GM19351 (cell line): ENCODE results near the gene PAM.
"Not testable (repeated sequence)": the region's sequence is repeated elsewhere in the genome, so short reads cannot be mapped to it uniquely, and the experiment has no call there.

Source experiments
- ATAC-seq: cut with Tn5 transposase; IDR thresholded peaks from one replicate; pipeline ENCODE4 v1.9.1; 2021; ENCODE audit warnings: mild to moderate bottlenecking, moderate library complexity; ENCODE audit not compliant: unreplicated experiment

PAM gene

GRCh38 chr5:102891175-102891574 is 136.1 kb downstream of the PAM start:
- ATAC-seq, result no peak

GRCh38 chr5:102893942-102894341 is 138.8 kb downstream of the PAM start:
- no peak for ATAC-seq

GRCh38 chr5:102895234-102895633 is 140.1 kb downstream of the PAM start:
- no peak for ATAC-seq

- ATAC-seq, result no peak
Observed at GRCh38 chr5:102895976-102896375, 140.9 kb downstream of the PAM start.

GRCh38 chr5:102901424-102902134 is 146.5 kb downstream of the PAM start:
- ATAC-seq, result no peak

GRCh38 chr5:102902135-102902448 is 147.0 kb downstream of the PAM start:
- ATAC-seq, result no peak

- ATAC-seq, result no peak
Observed at GRCh38 chr5:102902647-102903046, 147.5 kb downstream of the PAM start.

GRCh38 chr5:102903074-102903871 is 148.2 kb downstream of the PAM start:
- ATAC-seq, result no peak

GRCh38 chr5:102905056-102905455 is 150.0 kb downstream of the PAM start:
- no peak for ATAC-seq

- not testable (repeated sequence) for ATAC-seq
Observed at GRCh38 chr5:102907099-102907498, 152.0 kb downstream of the PAM start.

- ATAC-seq, result no peak
Observed at GRCh38 chr5:102910240-102911226, 155.4 kb downstream of the PAM start.

GRCh38 chr5:102911973-102912372 is 156.9 kb downstream of the PAM start:
- no peak for ATAC-seq

GRCh38 chr5:102916109-102916508 is 161.0 kb downstream of the PAM start:
- ATAC-seq, result no peak

- ATAC-seq, result no peak
Observed at GRCh38 chr5:102918986-102919610, 164.0 kb downstream of the PAM start.

GRCh38 chr5:102920762-102921161 is 165.7 kb downstream of the PAM start:
- ATAC-seq, result no peak

- ATAC-seq, result no peak
Observed at GRCh38 chr5:102921341-102922044, 166.4 kb downstream of the PAM start.

- ATAC-seq, result no peak
Observed at GRCh38 chr5:102922111-102922720, 167.1 kb downstream of the PAM start.

GRCh38 chr5:102922799-102923477 is 167.8 kb downstream of the PAM start:
- ATAC-seq, result no peak

GRCh38 chr5:102924963-102925362 is 169.9 kb downstream of the PAM start:
- peak; percentile 54 for ATAC-seq
